Ishikawa (cell line): ENCODE results near the gene OR8G5.

Experiments
- CEBPB ChIP-seq: IDR thresholded peaks from 2 replicates; pipeline ENCODE4 v1.6.1; 2012
- CREB1 ChIP-seq: IDR thresholded peaks from 2 replicates; pipeline ENCODE4 v1.6.1; 2012; ENCODE audit warnings: low read depth
- EGR1 ChIP-seq: IDR thresholded peaks from 2 replicates; pipeline ENCODE4 v1.6.1; 2012
- EP300 ChIP-seq: IDR thresholded peaks from 2 replicates; pipeline ENCODE4 v1.6.1; 2012; ENCODE audit warnings: borderline replicate concordance
- FOXM1 ChIP-seq: IDR thresholded peaks from 2 replicates; pipeline ENCODE4 v1.6.1; 2012; ENCODE audit warnings: low read depth, borderline replicate concordance
- MAX ChIP-seq: IDR thresholded peaks from 2 replicates; pipeline ENCODE4 v1.6.1; 2012
- NFIC ChIP-seq: IDR thresholded peaks from 2 replicates; pipeline ENCODE4 v1.6.1; 2012
- RAD21 ChIP-seq: IDR thresholded peaks from 2 replicates; pipeline ENCODE4 v1.6.1; 2012; ENCODE audit warnings: low read depth
- REST ChIP-seq: IDR thresholded peaks from 2 replicates; pipeline ENCODE4 v1.6.1; 2012; ENCODE audit warnings: low read depth, mild to moderate bottlenecking
- TAF1 ChIP-seq: IDR thresholded peaks from 2 replicates; pipeline ENCODE4 v1.6.1; 2012; ENCODE audit warnings: low read depth, mild to moderate bottlenecking
- TCF12 ChIP-seq: IDR thresholded peaks from 2 replicates; pipeline ENCODE4 v1.6.1; 2012; ENCODE audit warnings: low read depth
- TEAD4 ChIP-seq: IDR thresholded peaks from 2 replicates; pipeline ENCODE4 v1.6.1; 2012
- USF1 ChIP-seq: IDR thresholded peaks from 2 replicates; pipeline ENCODE4 v1.6.1; 2012
- YY1 ChIP-seq: IDR thresholded peaks from 2 replicates; pipeline ENCODE4 v1.6.1; 2012; ENCODE audit warnings: low read depth
- ZBTB7A ChIP-seq: IDR thresholded peaks from 2 replicates; pipeline ENCODE4 v1.6.1; 2012; ENCODE audit warnings: low read depth

The OR8G5 gene

GRCh38 chr11:124276081-124276480, 19.9 kb downstream of the OR8G5 start:
- TF ChIP-seq TEAD4 (no peak), EGR1 (no peak), REST (no peak), CEBPB (no peak), MAX (no peak), RAD21 (no peak), TAF1 (no peak), YY1 (no peak), USF1 (no peak), CREB1 (no peak), TCF12 (no peak)

- TF ChIP-seq TAF1 (no peak), USF1 (no peak), NFIC (no peak), TEAD4 (no peak), ZBTB7A (no peak), EGR1 (no peak), REST (no peak), CREB1 (no peak), RAD21 (no peak), EP300 (no peak), CEBPB (no peak), MAX (no peak), FOXM1 (no peak), YY1 (no peak), TCF12 (no peak)
Measured at GRCh38 chr11:124277207-124277606, 21.0 kb downstream of the OR8G5 start.

- no peak for TF ChIP-seq YY1
- TF ChIP-seq CEBPB: no peak
- TF ChIP-seq MAX: no peak
- TF ChIP-seq TCF12: no peak
- TF ChIP-seq TAF1: no peak
Measured at GRCh38 chr11:124277804-124278203, 21.6 kb downstream of the OR8G5 start.

- TF ChIP-seq EGR1 (no peak), REST (no peak), FOXM1 (no peak), RAD21 (no peak), CEBPB (no peak), NFIC (no peak), YY1 (no peak), TEAD4 (no peak), CREB1 (no peak), EP300 (no peak), MAX (no peak), ZBTB7A (no peak), TCF12 (no peak), TAF1 (no peak), USF1 (no peak)
Measured at GRCh38 chr11:124278261-124278660, 22.1 kb downstream of the OR8G5 start.
